Lung (tissue), 12 donors: Measurements from ENCODE around the gene ADAM33. TPM values are rescaled to one million over a fixed set of nuclear protein-coding genes. Genes with fewer than 3 reads are reported as not detected.

Experiments
- ATAC-seq: fragments of 200-7000 bp; cut with Tn5 transposase; one replicate; pipeline ENCODE4 v1.9.1; 2020; ENCODE audit warnings: moderate number of reproducible peaks; ENCODE audit not compliant: insufficient read depth, low FRiP score
- DNase-seq, 3 donors: peaks; one replicate each; pipeline ENCODE4 v3.0.0-alpha.2; 2013 to 2017
- H3K27ac ChIP-seq, 2 donors: one replicate each; pipeline ENCODE4 v1.5.1; 2013; ENCODE audit warnings: mild to moderate bottlenecking in 2 of 2, moderate library complexity in 2 of 2, control low read depth in 1 of 2, inconsistent platforms in 1 of 2, low read depth in 1 of 2, low read length in 1 of 2
- H3K27me3 ChIP-seq, 3 donors: one replicate each; pipeline ENCODE4 v1.5.1; 2013; ENCODE audit warnings: low read length in 2 of 3; ENCODE audit not compliant: control insufficient read depth in 3 of 3, insufficient read depth in 3 of 3
- H3K36me3 ChIP-seq, 4 donors: one replicate each; pipeline ENCODE4 v1.5.1; 2013; ENCODE audit warnings: low read length in 4 of 4, mild to moderate bottlenecking in 1 of 4, moderate library complexity in 1 of 4; ENCODE audit not compliant: control insufficient read depth in 4 of 4, insufficient read depth in 4 of 4
- H3K4me1 ChIP-seq, 5 donors: one replicate each; pipeline ENCODE4 v1.5.1; 2013; ENCODE audit warnings: low read length in 5 of 5, mild to moderate bottlenecking in 2 of 5, moderate library complexity in 1 of 5; ENCODE audit not compliant: control insufficient read depth in 5 of 5, insufficient read depth in 5 of 5
- H3K4me3 ChIP-seq: one replicate; pipeline ENCODE4 v1.5.1; 2013; ENCODE audit warnings: mild to moderate bottlenecking, control low read depth, moderate library complexity
- H3K9ac ChIP-seq, 2 donors: one replicate each; pipeline ENCODE4 v1.5.1; 2013; ENCODE audit warnings: low read length in 2 of 2, control low read depth in 1 of 2; ENCODE audit not compliant: insufficient read depth in 1 of 2
- H3K9me3 ChIP-seq, 4 donors: one replicate each; pipeline ENCODE4 v1.5.1; 2013; ENCODE audit warnings: low read length in 3 of 4, mild to moderate bottlenecking in 1 of 4, moderate library complexity in 1 of 4; ENCODE audit not compliant: control insufficient read depth in 4 of 4, insufficient read depth in 3 of 4
- CTCF ChIP-seq: IDR thresholded peaks from 2 replicates; pipeline ENCODE4 v1.5.1; 2012; ENCODE audit warnings: mild to moderate bottlenecking; ENCODE audit errors: control extremely low read depth, extremely low read depth
- WGBS, 2 donors: extraction: QIAGEN DNeasy Blood & Tissue Kit; methylation state at CpG; one replicate each; pipeline ENCODE4 v1.1.7; 2013; 5-methylcytosine and 5-hydroxymethylcytosine counted together
- polyA plus RNA-seq, 2 donors: library from polyadenylated mRNA; stranded (reverse); fragments of 200-250 nt; gene quantifications; one replicate each; pipeline ENCODE4 v1.2.1, GENCODE V29; 2013
- total RNA-seq, 2 donors: library from RNA; depleted of rRNA in 1 of 2; stranded (reverse); fragments of >200 nt in 1 of 2; gene quantifications; one replicate each; pipeline ENCODE4 v1.2.1, GENCODE V29; 2014 to 2021
- donor health status: control.
- donor health status: control.
- donor health status: Bipolar disorder and iron deficiency.
- donor health status: healthy.
- donor health status: DM: yes; HTN: yes; CAD: no.

The ADAM33 gene
- total and polyA plus RNA-seq, 4 donors: 3.2 to 16.4 (median 8.1) TPM

DNA sequence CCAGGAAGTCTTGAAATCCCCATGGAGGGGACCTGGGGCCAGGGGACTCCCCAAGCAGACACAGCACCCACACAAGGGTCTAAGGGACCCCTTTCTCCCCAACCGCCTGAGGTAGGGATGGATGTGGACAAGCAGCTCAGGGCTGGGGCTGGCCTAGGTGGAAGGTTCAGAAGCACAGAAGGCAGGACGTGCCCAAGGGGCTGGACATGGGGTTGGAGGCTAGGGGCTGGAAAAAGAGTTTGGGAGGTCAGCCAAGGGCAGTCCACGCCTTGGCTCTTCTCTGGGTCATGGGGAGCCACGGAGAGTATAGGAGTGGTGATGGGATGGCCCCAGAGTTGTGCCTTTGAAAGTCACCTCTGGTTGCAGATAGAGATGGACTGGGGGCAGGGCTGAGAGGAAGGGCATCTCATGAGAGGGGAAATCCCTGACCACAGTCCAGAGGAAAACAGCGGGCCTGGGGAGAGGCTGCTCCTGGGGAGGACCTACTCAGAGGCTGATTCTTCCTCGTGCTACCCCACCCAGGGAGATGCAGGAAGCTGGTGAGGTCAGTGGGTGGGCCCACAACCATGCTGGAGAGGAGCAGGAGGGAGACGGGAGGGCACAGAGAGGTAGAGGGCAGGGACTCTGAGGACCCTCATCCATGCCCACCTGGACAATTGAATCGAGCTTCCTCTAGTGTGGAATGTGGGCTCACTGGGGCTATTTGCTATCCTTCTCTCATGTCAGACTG is 48.2 kb upstream of the ADAM33 start:
- peaks cover 0 to 31% (median 10%) of the 10 kb centered on the region in 5 donors for H3K4me1 ChIP-seq
- WGBS, 2 donors: 63 to 68% methylated on average over 8 of the region's 8 CpGs
- no peak for DNase-seq
- peaks cover 0 to 7% (median 0%) of the 10 kb centered on the region in 3 donors for H3K27me3 ChIP-seq
- H3K4me3 ChIP-seq: no peak overlapping the region
- H3K9me3 ChIP-seq: no peaks in the 10 kb centered on the region
- H3K36me3 ChIP-seq: no peaks in the 10 kb centered on the region
- peak overlapping the region in 1 of 2 donors; percentile 64 for H3K27ac ChIP-seq
- no peak overlapping the region for H3K9ac ChIP-seq
- TF ChIP-seq CTCF: no peak
- no peak for ATAC-seq

GRCh38 chr20:3729378-3729777 is 47.6 kb upstream of the ADAM33 start:
- no peak for ATAC-seq
- Histone ChIP-seq H3K9ac (no peak overlapping the region), H3K36me3 (no peaks in the 10 kb centered on the region), H3K27me3 (peaks cover 0 to 7% (median 0%) of the 10 kb centered on the region in 3 donors), H3K4me1 (peaks cover 0 to 29% (median 10%) of the 10 kb centered on the region in 5 donors), H3K9me3 (no peaks in the 10 kb centered on the region), H3K4me3 (no peak overlapping the region), H3K27ac (peak overlapping the region in 1 of 2 donors; percentile 64)
- DNase-seq: no peak
- 90 to 98% methylated on average over 6 of the region's 6 CpGs for WGBS, 2 donors
- no peak for TF ChIP-seq CTCF

DNA sequence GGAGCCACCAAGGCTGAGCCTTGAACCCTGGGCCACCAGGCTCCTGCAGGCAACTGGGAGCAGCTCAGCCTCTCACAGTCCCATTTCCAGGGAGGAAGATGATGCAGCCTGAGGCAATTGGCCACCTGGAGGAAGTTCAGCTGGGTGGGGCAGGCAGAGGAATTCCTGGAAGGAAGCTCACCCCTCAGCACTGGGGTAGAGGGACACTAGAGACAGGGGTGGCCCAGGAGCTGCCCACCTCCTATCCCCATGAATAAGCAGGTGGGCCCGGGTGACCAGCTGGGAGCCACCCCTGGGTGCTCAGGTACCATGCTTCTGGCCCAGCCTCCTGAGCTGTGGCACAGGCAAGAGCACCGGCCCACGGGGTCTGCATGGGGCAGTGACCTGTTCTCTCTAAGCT is 47.1 kb upstream of the ADAM33 start:
- 70 to 94% methylated on average over 3 of the region's 3 CpGs for WGBS, 2 donors
- H3K27me3 ChIP-seq: peaks cover 0 to 7% (median 0%) of the 10 kb centered on the region in 3 donors
- peak overlapping the region in 1 of 2 donors; percentile 64 for H3K27ac ChIP-seq
- no peak for ATAC-seq
- no peak for DNase-seq
- no peak overlapping the region for H3K4me3 ChIP-seq
- H3K36me3 ChIP-seq: no peaks in the 10 kb centered on the region
- no peak overlapping the region for H3K9ac ChIP-seq
- no peak for TF ChIP-seq CTCF
- H3K9me3 ChIP-seq: no peaks in the 10 kb centered on the region
- peaks cover 0 to 25% (median 10%) of the 10 kb centered on the region in 5 donors for H3K4me1 ChIP-seq
